Brain microvascular endothelial cell (primary cell): ENCODE measurements around the gene MAP3K5.

Source experiments
- DNase-seq: peaks from one replicate; pipeline ENCODE4 v3.0.0-alpha.2; 2020
- H3K27ac ChIP-seq: fragments of 250-450 bp; sonication (Bioruptor Pico); 2 replicates; pipeline ENCODE4 v1.5.1; 2020; ENCODE audit warnings: mild to moderate bottlenecking, moderate library complexity
- H3K27me3 ChIP-seq: fragments of 250-450 bp; sonication (Bioruptor Pico); replicated peaks from 2 replicates; pipeline ENCODE4 v1.5.1; 2020; ENCODE audit warnings: mild to moderate bottlenecking
- H3K36me3 ChIP-seq: fragments of 250-450 bp; sonication (Bioruptor Pico); replicated peaks from 2 replicates; pipeline ENCODE4 v1.5.1; 2020; ENCODE audit warnings: mild to moderate bottlenecking
- H3K4me3 ChIP-seq: 2 replicates; pipeline ENCODE4 v1.5.1; 2011; ENCODE audit warnings: low read depth, mild to moderate bottlenecking, control low read depth, low read length, moderate library complexity
- in situ Hi-C: cut with HindIII; loops from 2 replicates; pipeline ENCODE4 v1.10.0; 2017; ENCODE audit warnings: low sequenced_read_pairs, low pct_ligation_motif_present
- TF ChIP-seq, protein P1 (sequence below): IDR thresholded peaks from 2 replicates; pipeline ENCODE4 v1.5.1; 2011; ENCODE audit warnings: low read depth, mild to moderate bottlenecking, moderate library complexity, low read length, control low read depth, inconsistent platforms; ENCODE audit errors: missing control alignments

Gene MAP3K5

GRCh38 chr6:136772685-136773472, 19.4 kb downstream of the MAP3K5 start:
- H3K36me3 ChIP-seq = no peaks in the 10 kb centered on the region
- TF ChIP-seq, protein P1, sequence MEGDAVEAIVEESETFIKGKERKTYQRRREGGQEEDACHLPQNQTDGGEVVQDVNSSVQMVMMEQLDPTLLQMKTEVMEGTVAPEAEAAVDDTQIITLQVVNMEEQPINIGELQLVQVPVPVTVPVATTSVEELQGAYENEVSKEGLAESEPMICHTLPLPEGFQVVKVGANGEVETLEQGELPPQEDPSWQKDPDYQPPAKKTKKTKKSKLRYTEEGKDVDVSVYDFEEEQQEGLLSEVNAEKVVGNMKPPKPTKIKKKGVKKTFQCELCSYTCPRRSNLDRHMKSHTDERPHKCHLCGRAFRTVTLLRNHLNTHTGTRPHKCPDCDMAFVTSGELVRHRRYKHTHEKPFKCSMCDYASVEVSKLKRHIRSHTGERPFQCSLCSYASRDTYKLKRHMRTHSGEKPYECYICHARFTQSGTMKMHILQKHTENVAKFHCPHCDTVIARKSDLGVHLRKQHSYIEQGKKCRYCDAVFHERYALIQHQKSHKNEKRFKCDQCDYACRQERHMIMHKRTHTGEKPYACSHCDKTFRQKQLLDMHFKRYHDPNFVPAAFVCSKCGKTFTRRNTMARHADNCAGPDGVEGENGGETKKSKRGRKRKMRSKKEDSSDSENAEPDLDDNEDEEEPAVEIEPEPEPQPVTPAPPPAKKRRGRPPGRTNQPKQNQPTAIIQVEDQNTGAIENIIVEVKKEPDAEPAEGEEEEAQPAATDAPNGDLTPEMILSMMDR = no peak
- H3K27ac ChIP-seq = no peak overlapping the region
- in situ Hi-C loops = no loop called here
- DNase-seq = no peak
- H3K27me3 ChIP-seq = no peaks in the 10 kb centered on the region
- H3K4me3 ChIP-seq = no peak overlapping the region

- Histone ChIP-seq H3K27me3 (no peaks in the 10 kb centered on the region), H3K27ac (no peak overlapping the region), H3K4me3 (no peak overlapping the region), H3K36me3 (no peaks in the 10 kb centered on the region)
- TF ChIP-seq, protein P1 = no peak
- in situ Hi-C loops = no loop called here
- DNase-seq = no peak
Measured at GRCh38 chr6:136771306-136771705, 21.0 kb downstream of the MAP3K5 start.

DNA sequence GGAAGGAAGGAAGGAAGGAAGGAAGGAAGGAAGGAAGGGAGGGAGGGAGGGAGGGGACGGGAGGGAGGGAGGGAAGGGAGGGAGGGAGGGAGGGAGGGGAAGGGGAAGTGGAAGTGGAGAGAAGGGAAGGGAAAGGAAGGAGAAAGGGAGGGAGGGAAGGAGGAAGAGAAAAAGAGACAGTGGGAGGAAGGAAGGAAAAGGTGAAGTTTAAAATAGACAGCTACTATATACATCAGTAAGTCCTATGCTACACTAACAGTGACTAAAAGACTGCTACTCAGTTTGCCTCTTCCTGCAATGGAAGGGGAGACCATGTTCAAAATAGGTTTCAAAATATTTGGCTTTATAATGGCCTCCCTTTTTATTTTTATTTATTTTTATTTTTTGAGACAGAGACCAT, 22.5 kb downstream of the MAP3K5 start:
- no peak for DNase-seq
- Histone ChIP-seq H3K36me3 (no peaks in the 10 kb centered on the region), H3K4me3 (no peak overlapping the region), H3K27me3 (no peaks in the 10 kb centered on the region), H3K27ac (no peak overlapping the region)
- in situ Hi-C loops = no loop called here
- TF ChIP-seq, protein P1 = no peak

- in situ Hi-C loops = no loop called here
- TF ChIP-seq, protein P1 = no peak
- Histone ChIP-seq H3K4me3 (no peak overlapping the region), H3K27ac (no peak overlapping the region), H3K27me3 (no peaks in the 10 kb centered on the region), H3K36me3 (no peaks in the 10 kb centered on the region)
- no peak for DNase-seq
Measured at GRCh38 chr6:136769124-136769523, 23.2 kb downstream of the MAP3K5 start.

- H3K4me3 ChIP-seq = no peak overlapping the region
- no peaks in the 10 kb centered on the region for H3K36me3 ChIP-seq
- no peak for DNase-seq
- in situ Hi-C loops = no loop called here
- H3K27ac ChIP-seq = no peak overlapping the region
- TF ChIP-seq, protein P1 = no peak
- H3K27me3 ChIP-seq = no peaks in the 10 kb centered on the region
Measured at GRCh38 chr6:136767570-136768309, 24.5 kb downstream of the MAP3K5 start.
